Measurements from ENCODE around the gene MAGI1.

Gene MAGI1

GRCh38 chr3:65603631-65604030, 435.1 kb downstream of the MAGI1 start:
- no peak for TF ChIP-seq ZFX (IDR thresholded peaks at IDR 0.05)
- no peak for TF ChIP-seq CTCF (conservative IDR thresholded peaks at IDR 0.05)
- H3K27ac ChIP-seq: no peak overlapping the region

GRCh38 chr3:65600888-65601287, 437.8 kb downstream of the MAGI1 start:
- no peak overlapping the region for H3K27ac ChIP-seq
- TF ChIP-seq CTCF (conservative IDR thresholded peaks at IDR 0.05): no peak
- no peak for TF ChIP-seq ZFX (IDR thresholded peaks at IDR 0.05)

GRCh38 chr3:65597952-65598413, 440.7 kb downstream of the MAGI1 start:
- TF ChIP-seq ZFX (IDR thresholded peaks at IDR 0.05) (no peak), CTCF (conservative IDR thresholded peaks at IDR 0.05) (no peak)
- no peak overlapping the region for H3K27ac ChIP-seq

- no peak overlapping the region for H3K27ac ChIP-seq
These were observed 441.3 kb downstream of the MAGI1 start for GRCh38 chr3:65597226-65597951.

GRCh38 chr3:65596571-65597225, 442.0 kb downstream of the MAGI1 start:
- TF ChIP-seq ZFX (IDR thresholded peaks at IDR 0.05) (no peak), CTCF (conservative IDR thresholded peaks at IDR 0.05) (no peak)
- no peak overlapping the region for H3K27ac ChIP-seq

More at GRCh38 chr3:65597226-65597951, 441.3 kb downstream of the MAGI1 start:
- TF ChIP-seq ZFX (IDR thresholded peaks at IDR 0.05) (no peak), CTCF (conservative IDR thresholded peaks at IDR 0.05) (no peak)

- no peak overlapping the region for H3K27ac ChIP-seq
- TF ChIP-seq ZFX (IDR thresholded peaks at IDR 0.05) (no peak), CTCF (conservative IDR thresholded peaks at IDR 0.05) (no peak)
These were observed 442.8 kb downstream of the MAGI1 start for GRCh38 chr3:65596029-65596300.

GRCh38 chr3:65595222-65596028, 443.3 kb downstream of the MAGI1 start:
- TF ChIP-seq CTCF (conservative IDR thresholded peaks at IDR 0.05) (no peak), ZFX (IDR thresholded peaks at IDR 0.05) (no peak)
- H3K27ac ChIP-seq: no peak overlapping the region

Data from C4-2B (cell line).